Measurements from ENCODE around the gene XG.
"Not testable (repeated sequence)": the region's sequence is repeated elsewhere in the genome, so short reads cannot be mapped to it uniquely, and the experiment has no call there.

Gene XG

GRCh38 chrX:2799369-2799768, 47.5 kb downstream of the XG start:
- TF ChIP-seq JUND (IDR thresholded peaks at IDR 0.05; ENCODE audit: low read depth): no peak
- in situ Hi-C loops (cut with HindIII; ENCODE audit: low pct_unique_long_range_greater_than_20kb, low sequenced_read_pairs): no loop called here
- DNase-seq (ENCODE audit: low read depth in 1 of 2, low spot score in 1 of 2): no peak

- DNase-seq (ENCODE audit: low read depth in 1 of 2, low spot score in 1 of 2); in situ Hi-C loops (cut with HindIII; ENCODE audit: low pct_unique_long_range_greater_than_20kb, low sequenced_read_pairs): not testable (repeated sequence)
Measured at GRCh38 chrX:2799980-2800379, 48.1 kb downstream of the XG start.

- no peak for DNase-seq (ENCODE audit: low read depth in 1 of 2, low spot score in 1 of 2)
- in situ Hi-C loops (cut with HindIII; ENCODE audit: low pct_unique_long_range_greater_than_20kb, low sequenced_read_pairs): no loop called here
- no peak for TF ChIP-seq JUND (IDR thresholded peaks at IDR 0.05; ENCODE audit: low read depth)
Measured at GRCh38 chrX:2801223-2801622, 49.4 kb downstream of the XG start.

- DNase-seq (ENCODE audit: low read depth in 1 of 2, low spot score in 1 of 2); in situ Hi-C loops (cut with HindIII; ENCODE audit: low pct_unique_long_range_greater_than_20kb, low sequenced_read_pairs): not testable (repeated sequence)
Measured at GRCh38 chrX:2802376-2803090, 50.7 kb downstream of the XG start.

- DNase-seq (ENCODE audit: low read depth in 1 of 2, low spot score in 1 of 2): peak in 1 of 2 experiments; percentile 52
- in situ Hi-C loops (cut with HindIII; ENCODE audit: low pct_unique_long_range_greater_than_20kb, low sequenced_read_pairs): not testable (repeated sequence)
Measured at GRCh38 chrX:2803486-2803885, 51.6 kb downstream of the XG start.

- DNase-seq (ENCODE audit: low read depth in 1 of 2, low spot score in 1 of 2); in situ Hi-C loops (cut with HindIII; ENCODE audit: low pct_unique_long_range_greater_than_20kb, low sequenced_read_pairs): not testable (repeated sequence)
Measured at GRCh38 chrX:2804106-2804843, 52.4 kb downstream of the XG start.

GRCh38 chrX:2804858-2805257, 53.0 kb downstream of the XG start:
- in situ Hi-C loops (cut with HindIII; ENCODE audit: low pct_unique_long_range_greater_than_20kb, low sequenced_read_pairs): not testable (repeated sequence)

GRCh38 chrX:2811271-2811670, 59.4 kb downstream of the XG start:
- in situ Hi-C loops (cut with HindIII; ENCODE audit: low pct_unique_long_range_greater_than_20kb, low sequenced_read_pairs): no loop called here
- TF ChIP-seq JUND (IDR thresholded peaks at IDR 0.05; ENCODE audit: low read depth): no peak
- DNase-seq (ENCODE audit: low read depth in 1 of 2, low spot score in 1 of 2): no peak

More at GRCh38 chrX:2804858-2805257, 53.0 kb downstream of the XG start:
- DNase-seq (ENCODE audit: low read depth in 1 of 2, low spot score in 1 of 2): not testable (repeated sequence)

GRCh38 chrX:2812161-2812907, 60.5 kb downstream of the XG start:
- peak in 1 of 2 experiments; percentile 56 for DNase-seq (ENCODE audit: low read depth in 1 of 2, low spot score in 1 of 2)
- in situ Hi-C loops (cut with HindIII; ENCODE audit: low pct_unique_long_range_greater_than_20kb, low sequenced_read_pairs): not testable (repeated sequence)

GRCh38 chrX:2817036-2817435, 65.2 kb downstream of the XG start:
- in situ Hi-C loops (cut with HindIII; ENCODE audit: low pct_unique_long_range_greater_than_20kb, low sequenced_read_pairs): no loop called here
- no peak for TF ChIP-seq JUND (IDR thresholded peaks at IDR 0.05; ENCODE audit: low read depth)
- no peak for DNase-seq (ENCODE audit: low read depth in 1 of 2, low spot score in 1 of 2)

- peak in 1 of 2 experiments; percentile 29 for DNase-seq (ENCODE audit: low read depth in 1 of 2, low spot score in 1 of 2)
- TF ChIP-seq JUND (IDR thresholded peaks at IDR 0.05; ENCODE audit: low read depth): no peak
- in situ Hi-C loops (cut with HindIII; ENCODE audit: low pct_unique_long_range_greater_than_20kb, low sequenced_read_pairs): no loop called here
Measured at GRCh38 chrX:2819345-2820135, 67.7 kb downstream of the XG start.

- DNase-seq (ENCODE audit: low read depth in 1 of 2, low spot score in 1 of 2): no peak
- no peak for TF ChIP-seq JUND (IDR thresholded peaks at IDR 0.05; ENCODE audit: low read depth)
- in situ Hi-C loops (cut with HindIII; ENCODE audit: low pct_unique_long_range_greater_than_20kb, low sequenced_read_pairs): no loop called here
Measured at GRCh38 chrX:2820136-2820771, 68.4 kb downstream of the XG start.
